NCI-H1694 (cell line): ENCODE measurements around the gene MAML2.
"Not testable (repeated sequence)": the region's sequence is repeated elsewhere in the genome, so short reads cannot be mapped to it uniquely, and the experiment has no call there.

Experiments used
- DNase-seq: peaks from one replicate; lab custom pipeline; 2025; lab: John Stamatoyannopoulos, UW

MAML2 gene

GRCh38 chr11:96186806-96187205, 156.2 kb downstream of the MAML2 start:
- DNase-seq = no peak

- DNase-seq = no peak
These were observed 157.7 kb downstream of the MAML2 start for GRCh38 chr11:96185220-96185768.

GRCh38 chr11:96180937-96181336, 162.1 kb downstream of the MAML2 start:
- DNase-seq = not testable (repeated sequence)

GRCh38 chr11:96180341-96180740, 162.7 kb downstream of the MAML2 start:
- no peak for DNase-seq

GRCh38 chr11:96179905-96180304, 163.1 kb downstream of the MAML2 start:
- no peak for DNase-seq

- no peak for DNase-seq
These were observed 164.1 kb downstream of the MAML2 start for GRCh38 chr11:96178887-96179279.

- no peak for DNase-seq
These were observed 164.7 kb downstream of the MAML2 start for GRCh38 chr11:96178049-96178886.

GRCh38 chr11:96177146-96177545, 165.8 kb downstream of the MAML2 start:
- DNase-seq = no peak

- no peak for DNase-seq
These were observed 169.1 kb downstream of the MAML2 start for GRCh38 chr11:96173906-96174305.

GRCh38 chr11:96173422-96173821, 169.6 kb downstream of the MAML2 start:
- DNase-seq = no peak

GRCh38 chr11:96172604-96173003, 170.4 kb downstream of the MAML2 start:
- DNase-seq = no peak

- DNase-seq = no peak
These were observed 173.7 kb downstream of the MAML2 start for GRCh38 chr11:96169250-96169649.

- DNase-seq = no peak
These were observed 174.4 kb downstream of the MAML2 start for GRCh38 chr11:96168623-96169022.

- no peak for DNase-seq
These were observed 175.2 kb downstream of the MAML2 start for GRCh38 chr11:96167787-96168186.

GRCh38 chr11:96167203-96167758, 175.7 kb downstream of the MAML2 start:
- no peak for DNase-seq

GRCh38 chr11:96162816-96163499, 180.0 kb downstream of the MAML2 start:
- DNase-seq = no peak

GRCh38 chr11:96161307-96162089, 181.5 kb downstream of the MAML2 start:
- no peak for DNase-seq

GRCh38 chr11:96160732-96161306, 182.2 kb downstream of the MAML2 start:
- DNase-seq = no peak

- no peak for DNase-seq
These were observed 183.0 kb downstream of the MAML2 start for GRCh38 chr11:96159968-96160367.

GRCh38 chr11:96158126-96158525, 184.9 kb downstream of the MAML2 start:
- no peak for DNase-seq

GRCh38 chr11:96157517-96157873, 185.5 kb downstream of the MAML2 start:
- no peak for DNase-seq

GRCh38 chr11:96156379-96156722, 186.6 kb downstream of the MAML2 start:
- DNase-seq = no peak
